Measurements from ENCODE around the gene FGF9. TPM values are rescaled to one million over a fixed set of nuclear protein-coding genes. Genes with fewer than 3 reads are reported as not detected.

The FGF9 gene
- total RNA-seq, 1 experiment from 2014 or later: 0.26 TPM

DNA sequence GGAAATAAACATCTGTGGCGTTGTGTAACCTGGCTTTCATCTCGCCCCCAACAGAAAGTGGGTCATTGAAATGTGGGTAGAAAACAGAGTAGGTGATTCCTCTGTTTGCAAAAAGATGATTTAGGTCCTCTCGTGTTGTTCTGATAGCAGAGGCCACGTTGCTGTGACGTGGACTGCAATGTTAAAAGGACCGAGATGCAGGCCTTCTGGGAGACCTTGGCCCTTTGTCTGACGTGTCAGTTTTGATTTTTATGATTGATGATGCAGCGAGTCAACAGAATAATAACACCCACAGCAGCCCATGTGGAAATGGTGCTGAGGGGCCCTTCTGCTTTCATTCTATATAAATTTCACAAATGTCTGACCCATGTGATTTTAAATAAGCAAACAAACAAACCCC is 68.9 kb downstream of the FGF9 start (continued):
- TF ChIP-seq ZNF532 (CRISPR knock-in tag; IDR thresholded peaks at IDR 0.05; ENCODE audit: borderline replicate concordance) (no peak), ZNF219 (CRISPR knock-in tag; IDR thresholded peaks at IDR 0.05; ENCODE audit: borderline replicate concordance) (no peak), ZNF423 (CRISPR knock-in tag; IDR thresholded peaks at IDR 0.05) (no peak), ETV6 (CRISPR knock-in tag; IDR thresholded peaks at IDR 0.05) (no peak), E2F1 (CRISPR knock-in tag; IDR thresholded peaks at IDR 0.05) (no peak)
- TF ChIP-seq, protein P1, sequence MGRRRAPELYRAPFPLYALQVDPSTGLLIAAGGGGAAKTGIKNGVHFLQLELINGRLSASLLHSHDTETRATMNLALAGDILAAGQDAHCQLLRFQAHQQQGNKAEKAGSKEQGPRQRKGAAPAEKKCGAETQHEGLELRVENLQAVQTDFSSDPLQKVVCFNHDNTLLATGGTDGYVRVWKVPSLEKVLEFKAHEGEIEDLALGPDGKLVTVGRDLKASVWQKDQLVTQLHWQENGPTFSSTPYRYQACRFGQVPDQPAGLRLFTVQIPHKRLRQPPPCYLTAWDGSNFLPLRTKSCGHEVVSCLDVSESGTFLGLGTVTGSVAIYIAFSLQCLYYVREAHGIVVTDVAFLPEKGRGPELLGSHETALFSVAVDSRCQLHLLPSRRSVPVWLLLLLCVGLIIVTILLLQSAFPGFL (CRISPR knock-in tag; IDR thresholded peaks at IDR 0.05; ENCODE audit: borderline replicate concordance): no peak
- TF ChIP-seq, protein P2, sequence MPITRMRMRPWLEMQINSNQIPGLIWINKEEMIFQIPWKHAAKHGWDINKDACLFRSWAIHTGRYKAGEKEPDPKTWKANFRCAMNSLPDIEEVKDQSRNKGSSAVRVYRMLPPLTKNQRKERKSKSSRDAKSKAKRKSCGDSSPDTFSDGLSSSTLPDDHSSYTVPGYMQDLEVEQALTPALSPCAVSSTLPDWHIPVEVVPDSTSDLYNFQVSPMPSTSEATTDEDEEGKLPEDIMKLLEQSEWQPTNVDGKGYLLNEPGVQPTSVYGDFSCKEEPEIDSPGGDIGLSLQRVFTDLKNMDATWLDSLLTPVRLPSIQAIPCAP (CRISPR knock-in tag; IDR thresholded peaks at IDR 0.05): no peak

DNA sequence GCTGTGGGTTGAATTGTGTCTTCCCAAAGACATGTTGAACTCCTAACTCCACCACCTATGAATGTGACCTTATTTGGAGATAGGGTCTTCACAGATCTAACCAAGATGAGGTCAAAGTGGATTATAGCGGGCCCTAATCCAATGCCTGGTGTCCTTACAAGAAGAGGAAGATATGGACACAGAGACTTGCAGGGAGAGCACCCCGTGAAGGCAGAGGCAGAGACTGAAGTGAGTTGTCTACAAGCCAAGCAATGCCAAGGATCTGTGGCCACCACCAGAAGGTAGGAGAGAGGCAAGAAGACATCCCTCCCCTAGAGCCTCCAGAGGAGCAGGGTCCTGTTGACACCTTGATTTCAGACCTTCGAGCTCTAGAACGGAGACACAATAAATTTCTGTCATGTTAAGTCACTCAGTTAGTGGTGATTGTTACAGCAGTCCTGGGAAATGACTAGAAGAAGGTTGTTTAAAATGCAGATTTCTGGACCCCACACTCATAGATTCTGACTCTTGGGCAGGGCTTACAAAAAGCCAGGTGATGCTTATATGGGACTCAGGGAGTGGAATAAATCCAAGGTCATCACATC is 70.6 kb downstream of the FGF9 start:
- ATAC-seq (no peak), DNase-seq (ENCODE audit: low spot score) (no peak)
- Mint-ChIP-seq H3K4me3 (no peak overlapping the region), H3K9me3 (no peaks in the 10 kb centered on the region), H3K27me3 (ENCODE audit: low read depth) (no peaks in the 10 kb centered on the region), H3K27ac (no peak overlapping the region), H3K4me1 (peaks cover 2% of the 10 kb centered on the region), H3K36me3 (no peaks in the 10 kb centered on the region)
- POLR2A ChIA-PET: no interaction called here
- CTCF ChIA-PET: interaction anchor here (0.7 kb wide), 1 partner anchor 65 kb away, joined by 3 read pairs; no protein-coding TSS in a partner anchor
- TF ChIP-seq, protein P3, sequence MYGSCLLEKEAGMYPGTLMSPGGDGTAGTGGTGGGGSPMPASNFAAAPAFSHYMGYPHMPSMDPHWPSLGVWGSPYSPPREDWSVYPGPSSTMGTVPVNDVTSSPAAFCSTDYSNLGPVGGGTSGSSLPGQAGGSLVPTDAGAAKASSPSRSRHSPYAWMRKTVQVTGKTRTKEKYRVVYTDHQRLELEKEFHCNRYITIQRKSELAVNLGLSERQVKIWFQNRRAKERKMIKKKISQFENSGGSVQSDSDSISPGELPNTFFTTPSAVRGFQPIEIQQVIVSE (CRISPR knock-in tag; IDR thresholded peaks at IDR 0.05; ENCODE audit: borderline replicate concordance): no peak
- no peak for TF ChIP-seq E2F4 (CRISPR knock-in tag; IDR thresholded peaks at IDR 0.05; ENCODE audit: borderline replicate concordance, low read depth)
- no peak for TF ChIP-seq E2F1 (CRISPR knock-in tag; IDR thresholded peaks at IDR 0.05)
- TF ChIP-seq NFE2L1 (CRISPR knock-in tag; IDR thresholded peaks at IDR 0.05): no peak
- no peak for TF ChIP-seq ZMAT4 (CRISPR knock-in tag; IDR thresholded peaks at IDR 0.05)
- TF ChIP-seq PRRX2 (CRISPR knock-in tag; IDR thresholded peaks at IDR 0.05): no peak
- TF ChIP-seq, protein P4, sequence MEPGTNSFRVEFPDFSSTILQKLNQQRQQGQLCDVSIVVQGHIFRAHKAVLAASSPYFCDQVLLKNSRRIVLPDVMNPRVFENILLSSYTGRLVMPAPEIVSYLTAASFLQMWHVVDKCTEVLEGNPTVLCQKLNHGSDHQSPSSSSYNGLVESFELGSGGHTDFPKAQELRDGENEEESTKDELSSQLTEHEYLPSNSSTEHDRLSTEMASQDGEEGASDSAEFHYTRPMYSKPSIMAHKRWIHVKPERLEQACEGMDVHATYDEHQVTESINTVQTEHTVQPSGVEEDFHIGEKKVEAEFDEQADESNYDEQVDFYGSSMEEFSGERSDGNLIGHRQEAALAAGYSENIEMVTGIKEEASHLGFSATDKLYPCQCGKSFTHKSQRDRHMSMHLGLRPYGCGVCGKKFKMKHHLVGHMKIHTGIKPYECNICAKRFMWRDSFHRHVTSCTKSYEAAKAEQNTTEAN (CRISPR knock-in tag; IDR thresholded peaks at IDR 0.05): no peak
- no peak for TF ChIP-seq GABPB1 (CRISPR knock-in tag; IDR thresholded peaks at IDR 0.05)
- TF ChIP-seq TP53 (CRISPR knock-in tag; IDR thresholded peaks at IDR 0.05): no peak
- no peak for TF ChIP-seq ESRRA (CRISPR knock-in tag; IDR thresholded peaks at IDR 0.05; ENCODE audit: borderline replicate concordance)
- TF ChIP-seq, protein P5, sequence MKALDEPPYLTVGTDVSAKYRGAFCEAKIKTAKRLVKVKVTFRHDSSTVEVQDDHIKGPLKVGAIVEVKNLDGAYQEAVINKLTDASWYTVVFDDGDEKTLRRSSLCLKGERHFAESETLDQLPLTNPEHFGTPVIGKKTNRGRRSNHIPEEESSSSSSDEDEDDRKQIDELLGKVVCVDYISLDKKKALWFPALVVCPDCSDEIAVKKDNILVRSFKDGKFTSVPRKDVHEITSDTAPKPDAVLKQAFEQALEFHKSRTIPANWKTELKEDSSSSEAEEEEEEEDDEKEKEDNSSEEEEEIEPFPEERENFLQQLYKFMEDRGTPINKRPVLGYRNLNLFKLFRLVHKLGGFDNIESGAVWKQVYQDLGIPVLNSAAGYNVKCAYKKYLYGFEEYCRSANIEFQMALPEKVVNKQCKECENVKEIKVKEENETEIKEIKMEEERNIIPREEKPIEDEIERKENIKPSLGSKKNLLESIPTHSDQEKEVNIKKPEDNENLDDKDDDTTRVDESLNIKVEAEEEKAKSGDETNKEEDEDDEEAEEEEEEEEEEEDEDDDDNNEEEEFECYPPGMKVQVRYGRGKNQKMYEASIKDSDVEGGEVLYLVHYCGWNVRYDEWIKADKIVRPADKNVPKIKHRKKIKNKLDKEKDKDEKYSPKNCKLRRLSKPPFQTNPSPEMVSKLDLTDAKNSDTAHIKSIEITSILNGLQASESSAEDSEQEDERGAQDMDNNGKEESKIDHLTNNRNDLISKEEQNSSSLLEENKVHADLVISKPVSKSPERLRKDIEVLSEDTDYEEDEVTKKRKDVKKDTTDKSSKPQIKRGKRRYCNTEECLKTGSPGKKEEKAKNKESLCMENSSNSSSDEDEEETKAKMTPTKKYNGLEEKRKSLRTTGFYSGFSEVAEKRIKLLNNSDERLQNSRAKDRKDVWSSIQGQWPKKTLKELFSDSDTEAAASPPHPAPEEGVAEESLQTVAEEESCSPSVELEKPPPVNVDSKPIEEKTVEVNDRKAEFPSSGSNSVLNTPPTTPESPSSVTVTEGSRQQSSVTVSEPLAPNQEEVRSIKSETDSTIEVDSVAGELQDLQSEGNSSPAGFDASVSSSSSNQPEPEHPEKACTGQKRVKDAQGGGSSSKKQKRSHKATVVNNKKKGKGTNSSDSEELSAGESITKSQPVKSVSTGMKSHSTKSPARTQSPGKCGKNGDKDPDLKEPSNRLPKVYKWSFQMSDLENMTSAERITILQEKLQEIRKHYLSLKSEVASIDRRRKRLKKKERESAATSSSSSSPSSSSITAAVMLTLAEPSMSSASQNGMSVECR (CRISPR knock-in tag; IDR thresholded peaks at IDR 0.05; ENCODE audit: borderline replicate concordance): no peak
- TF ChIP-seq NR3C1 (CRISPR knock-in tag; conservative IDR thresholded peaks at IDR 0.05; ENCODE audit: low read depth): no peak
